ENCODE measurements around the gene DGCR2.
A peak's percentile ranks its signal among the peaks of the same experiment; 100 is the strongest.
"Not testable (repeated sequence)": the region's sequence is repeated elsewhere in the genome, so short reads cannot be mapped to it uniquely, and the experiment has no call there.

Gene DGCR2

DNA sequence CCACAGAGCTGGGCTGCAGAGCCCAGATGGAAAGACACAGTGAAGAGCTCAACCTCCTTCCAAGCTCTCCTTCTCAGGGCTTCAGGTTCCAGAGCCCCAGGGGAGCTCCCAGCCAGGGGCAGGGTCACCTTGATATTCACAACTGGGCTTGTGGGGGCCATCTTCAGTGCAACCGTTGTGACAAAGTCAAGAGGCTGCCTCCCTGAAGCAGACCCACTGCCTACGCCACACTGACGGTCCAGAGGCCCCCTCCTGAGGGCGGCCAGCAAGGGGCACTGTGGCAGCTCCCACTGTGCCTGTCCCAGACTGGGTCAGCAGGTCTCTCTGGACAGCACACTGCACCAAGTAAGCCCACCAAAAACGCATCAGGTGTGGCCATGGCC is 84.1 kb downstream of the DGCR2 start:
- no peak for DNase-seq

DNA sequence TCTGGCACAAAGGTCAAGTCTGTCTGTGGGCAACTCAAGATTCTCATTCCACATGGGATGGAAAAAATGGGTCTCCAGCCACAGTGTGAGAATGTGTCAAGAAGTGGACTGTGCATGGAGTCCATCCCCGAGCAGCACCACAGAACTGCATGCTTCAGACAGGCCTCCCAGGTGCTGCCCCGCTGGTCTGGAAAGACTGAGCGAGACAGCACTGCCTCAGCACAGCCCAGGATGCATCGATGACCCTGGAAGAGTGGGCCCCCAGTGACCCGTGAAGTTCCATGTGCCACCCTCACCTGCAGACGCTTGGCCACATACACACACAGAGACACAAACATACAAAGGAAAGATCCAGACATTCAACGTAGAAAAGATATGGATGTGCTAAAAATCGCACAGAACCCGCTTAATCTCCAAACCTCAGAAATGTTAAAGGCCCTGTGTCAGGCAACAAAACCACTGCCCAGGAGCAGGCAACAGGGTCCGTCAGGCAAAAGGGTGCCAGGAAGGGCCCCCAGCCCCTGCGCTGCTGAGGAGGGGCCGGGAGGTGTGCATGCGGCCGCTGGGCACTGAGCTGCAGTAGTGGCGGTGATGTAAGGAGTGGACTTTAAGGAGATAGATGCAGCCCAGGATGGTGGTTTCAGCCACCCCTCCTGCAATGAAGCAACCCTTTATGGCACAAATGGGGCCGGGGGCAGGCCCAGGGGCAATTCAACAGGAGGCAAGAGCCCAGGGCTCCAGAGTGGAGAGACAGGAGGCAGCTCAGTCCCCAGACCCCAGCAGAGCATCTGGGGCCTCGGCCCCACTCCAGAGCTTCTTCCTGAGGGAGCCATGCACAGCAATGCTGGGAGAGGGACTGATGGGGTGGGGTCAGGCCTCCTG is 84.7 kb downstream of the DGCR2 start:
- DNase-seq, result no peak

DNA sequence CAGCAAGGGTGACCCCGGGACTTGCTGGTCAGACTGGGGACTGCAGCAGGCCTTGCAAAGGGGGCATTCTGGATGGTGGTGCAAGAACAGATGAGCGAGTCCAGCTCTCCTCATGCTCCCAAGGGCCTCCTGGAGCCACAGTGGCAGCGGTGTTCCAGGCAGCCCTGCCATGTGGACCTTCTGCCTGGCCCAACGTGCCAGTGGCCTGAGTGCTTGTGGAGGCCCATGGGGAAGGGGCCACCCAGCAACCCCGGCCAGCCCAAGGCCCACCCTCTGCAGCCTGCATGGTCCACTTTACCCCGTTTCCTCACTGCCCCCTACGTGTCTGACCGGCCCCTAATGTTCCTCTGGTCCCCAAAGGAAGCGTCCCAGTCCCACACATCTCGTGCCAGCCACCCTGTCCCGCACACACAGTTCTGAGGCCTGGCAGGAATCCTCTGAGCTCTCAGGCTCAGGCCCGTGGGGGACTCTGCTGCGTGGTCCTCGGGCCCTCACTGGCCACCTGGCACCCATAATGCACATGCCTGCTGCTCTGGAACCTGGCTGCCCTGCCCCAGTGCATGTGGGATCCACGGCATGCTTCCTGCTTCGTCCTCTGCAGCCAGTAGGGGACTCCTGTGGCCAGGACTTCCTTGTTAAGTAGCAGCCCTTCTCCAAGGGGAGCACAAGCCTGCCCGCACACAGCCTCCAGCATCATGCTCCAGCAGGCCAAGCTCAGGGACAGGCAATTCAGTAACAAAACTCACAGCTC is 85.5 kb downstream of the DGCR2 start:
- DNase-seq, result peak; percentile 33

DNA sequence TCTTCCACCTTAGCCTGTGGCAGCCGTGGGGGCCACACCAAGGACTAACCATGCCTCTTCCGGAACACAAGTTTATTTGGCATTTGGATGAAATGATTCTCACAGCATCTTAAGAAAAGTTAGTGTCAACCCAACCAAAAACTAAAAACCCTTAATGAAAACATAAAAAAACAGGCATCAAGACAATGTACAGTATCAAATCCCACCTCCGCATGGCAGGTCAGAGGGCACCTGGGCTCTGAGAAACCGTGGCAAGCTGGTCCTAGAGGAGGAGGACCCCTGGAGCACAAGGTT is 86.0 kb downstream of the DGCR2 start:
- no peak for DNase-seq

DNA sequence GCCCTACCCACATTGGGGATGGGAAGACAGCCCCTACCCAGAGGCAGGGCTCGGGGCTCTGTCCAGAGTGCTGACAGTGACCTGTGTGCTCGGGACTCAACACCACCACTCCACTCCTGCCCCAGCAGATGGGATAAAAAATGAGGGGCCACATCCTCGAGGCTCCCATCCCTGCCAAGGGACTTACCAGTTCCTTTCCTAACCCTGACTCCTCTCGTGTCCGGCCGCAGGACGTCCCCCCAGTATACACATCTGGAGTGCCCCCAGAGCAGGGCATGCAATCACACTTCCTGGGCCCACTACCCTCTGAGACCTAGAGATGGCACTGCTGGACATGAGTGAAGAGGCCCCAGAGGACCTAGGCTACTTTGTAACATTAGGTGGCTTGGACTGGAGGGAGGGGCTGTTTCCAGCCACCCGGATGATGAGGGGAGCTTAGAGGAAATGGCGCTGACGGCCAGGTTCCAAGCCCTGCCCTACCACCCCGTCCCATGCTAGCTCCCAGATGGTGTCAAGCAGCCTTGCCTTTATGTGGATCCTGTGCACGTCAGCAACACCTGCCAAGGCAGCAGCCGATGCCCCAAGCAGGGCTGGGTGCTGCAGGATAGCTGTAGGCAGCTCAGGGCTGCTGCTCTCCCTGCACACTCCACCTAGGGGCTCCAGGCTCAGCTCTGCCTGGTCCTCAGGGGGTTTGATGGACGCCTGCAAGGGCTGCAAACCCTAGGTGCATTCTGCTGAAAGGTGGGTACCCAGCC is 86.6 kb downstream of the DGCR2 start:
- DNase-seq, result peak; percentile 50

DNA sequence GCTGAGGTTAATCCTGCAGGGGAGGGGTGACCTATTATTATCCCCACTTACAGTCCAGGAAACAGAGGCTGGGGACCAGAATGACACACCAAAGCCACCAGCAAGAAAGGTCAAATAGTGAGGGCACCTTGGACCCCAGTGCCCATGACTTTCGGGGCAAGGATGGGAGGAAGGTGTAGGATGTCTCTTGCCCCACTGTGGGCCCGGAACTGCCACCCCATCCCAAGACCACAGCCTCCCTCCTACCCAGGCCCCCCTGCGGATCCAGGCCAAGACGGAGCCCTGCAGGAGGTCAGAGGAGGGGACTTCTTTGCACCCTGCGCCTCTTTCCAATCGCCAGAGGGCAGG is 87.1 kb downstream of the DGCR2 start:
- not testable (repeated sequence) for DNase-seq

DNA sequence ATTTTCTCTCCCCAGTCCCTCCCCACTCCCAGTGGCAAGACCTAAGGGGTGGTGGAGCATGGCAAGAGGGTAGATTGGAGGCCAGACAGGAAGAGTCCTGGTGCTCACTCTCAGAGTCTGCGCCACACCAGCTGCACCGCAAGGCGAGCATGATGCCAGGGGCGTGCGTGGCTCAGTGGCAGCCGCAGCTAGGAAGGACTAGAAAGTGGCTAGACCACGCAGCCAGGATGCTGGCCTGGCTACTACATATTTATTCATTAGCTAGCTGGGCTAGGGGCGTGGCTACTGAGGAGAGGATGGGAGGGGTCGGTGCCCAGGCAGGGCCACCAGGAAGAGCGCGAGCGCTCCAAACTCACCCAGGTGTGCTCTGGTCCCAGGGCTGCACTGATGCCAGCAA is 87.5 kb downstream of the DGCR2 start:
- DNase-seq, result not testable (repeated sequence)

DNA sequence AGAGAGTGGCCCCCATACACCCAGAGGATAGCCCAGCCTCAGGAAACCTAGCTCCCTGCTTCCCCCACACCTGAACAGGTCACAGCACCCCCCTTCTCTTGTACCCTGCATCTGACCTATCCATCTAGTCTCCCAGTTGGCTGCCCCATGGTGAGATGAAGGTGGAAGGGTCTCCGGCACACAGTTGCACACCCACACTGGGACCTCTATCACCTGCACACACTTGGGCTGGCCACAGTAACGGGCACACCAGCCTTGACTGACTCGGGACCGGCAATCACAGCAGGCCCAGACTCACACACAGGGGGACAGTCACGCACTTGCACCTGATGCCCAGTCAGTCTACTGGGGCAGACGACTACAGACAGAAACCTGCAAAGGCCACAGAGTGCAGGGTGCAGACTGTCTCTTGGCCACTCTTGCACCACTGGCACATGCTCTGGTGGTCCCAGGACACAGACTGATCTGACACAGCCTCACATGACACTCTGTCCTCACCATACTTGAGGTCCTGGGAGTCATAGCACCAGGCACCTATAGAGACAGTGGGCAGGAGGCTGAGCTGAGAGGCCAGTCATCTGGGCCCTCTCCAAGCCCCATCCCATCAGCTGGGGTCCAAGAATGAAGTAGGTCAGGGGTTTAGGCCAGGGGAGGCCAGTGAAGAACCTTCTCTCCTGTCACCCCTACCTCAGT is 88.0 kb downstream of the DGCR2 start:
- not testable (repeated sequence) for DNase-seq

DNA sequence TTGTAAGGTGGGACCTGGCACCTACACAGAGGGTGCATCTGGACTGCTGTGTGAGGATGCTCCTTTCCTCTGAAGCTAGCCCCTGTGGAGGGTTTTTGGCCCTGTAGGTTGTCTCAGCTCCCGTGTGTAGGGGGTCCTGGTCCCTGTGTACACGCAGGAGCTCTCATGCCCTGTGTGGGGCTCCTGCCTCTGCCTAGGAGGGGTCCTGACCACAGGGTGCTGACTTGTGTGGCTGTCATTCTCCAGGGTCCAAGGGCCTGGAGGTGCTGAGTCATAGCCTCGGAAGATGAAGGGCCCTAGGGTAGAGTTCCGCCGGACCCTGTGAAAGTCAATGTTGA is 88.7 kb downstream of the DGCR2 start:
- DNase-seq, result not testable (repeated sequence)

DNA sequence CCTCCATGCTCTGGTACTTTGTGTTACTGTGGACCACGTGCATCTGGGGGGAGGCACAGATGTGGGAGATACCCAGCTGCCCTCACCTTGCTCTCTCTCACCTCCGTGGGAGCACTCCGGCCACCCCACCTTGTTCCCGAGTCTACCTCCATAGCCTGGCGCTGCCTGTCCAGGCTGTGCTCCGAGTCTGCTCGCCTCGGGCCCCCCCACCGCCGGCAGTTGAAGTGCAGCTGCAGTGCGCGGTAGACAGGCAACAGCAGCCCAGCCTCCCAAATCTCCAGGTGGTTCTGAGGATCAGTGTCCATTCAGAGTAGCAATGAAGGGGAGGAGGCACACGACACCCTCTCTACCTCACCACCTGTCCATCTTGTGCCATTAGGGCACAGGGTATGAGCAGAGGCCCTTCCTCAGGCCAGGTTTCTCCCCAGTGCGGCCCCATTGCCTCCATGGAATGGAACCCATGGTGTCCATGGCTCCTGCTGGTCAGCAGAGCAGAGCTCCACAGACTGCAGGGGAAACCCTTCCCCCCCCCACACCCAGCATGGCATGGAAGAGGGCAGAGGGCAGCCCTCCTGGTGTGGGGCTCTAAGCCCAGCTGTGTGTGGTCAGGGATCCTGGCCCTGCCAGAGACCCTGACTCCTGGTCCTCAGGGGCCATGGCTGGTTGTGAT is 89.2 kb downstream of the DGCR2 start:
- DNase-seq, result not testable (repeated sequence)

DNA sequence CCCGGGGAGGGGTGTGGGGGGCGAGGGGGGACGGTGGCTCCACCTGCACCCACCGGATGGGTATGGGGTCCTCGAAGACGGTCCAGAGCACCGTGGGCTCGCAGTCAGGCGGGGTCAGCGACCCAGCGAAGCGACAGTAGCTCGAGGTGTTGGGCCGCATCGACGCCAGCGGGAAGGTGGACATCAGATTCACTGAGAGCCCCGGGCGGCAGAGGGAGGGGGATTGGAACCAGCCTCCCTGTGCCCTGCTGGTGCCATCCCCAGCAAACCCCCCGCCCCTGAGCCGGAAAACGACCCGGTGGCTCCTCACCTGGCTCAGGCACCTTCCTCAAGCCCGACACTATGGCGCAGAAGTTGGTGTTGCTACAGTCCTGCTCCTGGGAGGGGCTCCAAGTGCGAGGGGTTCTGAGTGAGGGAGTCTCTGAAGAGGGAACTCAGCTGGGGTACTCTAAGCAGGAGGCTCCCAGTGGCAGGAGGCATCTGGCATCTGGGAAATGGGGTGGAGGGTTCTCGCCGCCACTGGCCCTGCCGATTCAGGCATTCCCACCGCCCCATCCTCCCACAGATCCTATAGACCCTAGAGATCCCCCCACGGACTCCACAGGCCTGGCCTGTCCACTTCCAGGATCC is 89.9 kb downstream of the DGCR2 start:
- DNase-seq, result not testable (repeated sequence)

DNA sequence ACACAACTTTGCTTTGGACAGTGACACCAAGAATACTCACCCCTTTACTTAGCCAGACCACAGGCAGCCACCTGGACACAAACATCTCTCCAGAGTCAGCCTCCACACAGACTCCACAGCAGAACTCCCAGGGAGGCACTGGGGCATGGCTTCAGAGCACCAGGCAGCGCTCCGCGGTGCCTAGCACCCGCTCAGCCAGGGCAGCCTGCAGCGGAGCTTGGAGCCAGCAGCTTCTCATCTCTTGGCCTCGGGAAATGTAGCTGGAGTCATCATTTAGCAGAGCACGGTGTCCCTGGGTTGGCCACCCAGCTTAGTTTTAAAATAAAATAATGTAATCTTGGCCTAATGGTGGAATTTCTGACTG is 91.3 kb downstream of the DGCR2 start:
- DNase-seq, result not testable (repeated sequence)

DNA sequence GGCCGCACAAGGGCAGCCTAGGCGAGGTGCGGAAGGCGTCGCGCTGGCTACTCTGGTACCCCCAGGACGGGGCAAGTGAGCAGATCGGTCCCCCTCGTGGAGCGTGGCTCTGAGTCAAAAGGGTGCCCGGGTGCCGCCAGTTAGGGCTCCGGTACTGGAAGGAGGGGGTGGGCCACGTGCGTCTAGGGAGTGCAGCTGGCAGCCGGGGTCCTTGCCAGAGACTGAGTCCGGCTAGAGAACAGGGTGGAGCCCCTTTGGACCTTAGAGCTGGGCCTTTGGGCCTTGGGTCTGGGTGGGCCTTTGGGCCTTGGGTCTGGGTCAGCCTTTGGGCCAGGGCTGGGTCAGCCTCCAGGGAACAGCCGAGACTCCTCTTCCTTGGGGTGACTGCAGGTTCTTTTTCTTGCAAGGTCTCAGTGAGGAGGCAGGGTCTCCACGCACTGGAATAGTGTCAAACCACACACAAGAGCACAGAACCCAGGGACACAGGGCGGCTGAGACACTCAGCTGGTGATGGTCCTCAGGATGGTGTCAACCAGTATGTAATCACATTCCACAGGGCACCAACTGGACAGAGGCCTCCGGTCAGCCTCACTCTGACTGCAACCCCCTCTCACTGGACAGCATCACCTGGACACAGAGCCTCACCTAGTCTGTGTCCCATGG is 91.9 kb downstream of the DGCR2 start:
- DNase-seq, result not testable (repeated sequence)

DNA sequence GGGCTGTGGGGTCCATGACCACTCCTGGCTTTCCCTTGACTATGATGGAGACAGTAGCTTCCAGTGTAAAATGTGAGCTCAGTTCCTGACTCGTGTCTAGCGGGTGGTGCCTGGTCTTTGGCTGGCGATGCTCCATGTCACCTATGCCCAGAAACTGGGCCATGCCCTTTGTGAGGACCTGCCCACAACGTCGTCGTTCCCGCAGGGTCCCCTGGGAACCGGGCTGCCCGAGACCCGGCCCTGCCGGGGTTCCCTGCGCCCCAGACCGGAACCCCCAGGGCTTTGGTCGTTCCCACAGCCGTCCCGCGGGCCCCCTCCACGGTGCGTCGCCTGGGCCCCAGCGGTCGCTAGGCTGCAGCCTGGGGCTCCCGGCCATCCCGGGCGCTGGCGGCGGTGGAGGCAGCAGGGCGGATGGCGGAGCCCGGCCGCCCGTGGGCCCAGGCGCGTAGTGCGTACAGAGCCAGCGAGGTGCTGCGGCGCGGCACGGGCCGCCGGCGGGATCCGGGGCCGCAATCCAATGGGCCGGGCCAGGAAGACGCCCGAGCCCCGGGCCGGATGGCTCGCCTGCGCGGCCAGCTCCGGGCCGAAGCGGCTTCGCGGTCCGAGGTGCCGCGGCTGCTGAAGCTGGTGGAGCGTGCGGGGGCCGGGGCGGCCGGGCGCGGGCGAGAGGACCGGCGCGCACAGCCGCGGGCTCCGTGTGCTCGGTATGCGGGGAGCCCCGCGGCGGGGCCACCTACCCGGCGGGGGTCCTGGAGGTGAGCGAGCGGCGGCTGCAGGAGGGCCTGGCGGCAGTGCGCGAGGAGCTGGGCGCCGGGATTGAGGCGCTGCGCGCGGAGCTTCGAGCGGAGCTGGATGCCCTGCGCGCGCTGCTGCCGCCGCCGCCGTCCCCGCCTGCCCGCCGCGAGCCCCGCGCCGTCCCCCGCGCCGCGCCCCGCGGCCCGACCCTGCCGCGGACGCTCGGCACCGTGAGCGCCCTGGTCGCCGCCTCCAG is 92.8 kb downstream of the DGCR2 start:
- DNase-seq, result not testable (repeated sequence)

DNA sequence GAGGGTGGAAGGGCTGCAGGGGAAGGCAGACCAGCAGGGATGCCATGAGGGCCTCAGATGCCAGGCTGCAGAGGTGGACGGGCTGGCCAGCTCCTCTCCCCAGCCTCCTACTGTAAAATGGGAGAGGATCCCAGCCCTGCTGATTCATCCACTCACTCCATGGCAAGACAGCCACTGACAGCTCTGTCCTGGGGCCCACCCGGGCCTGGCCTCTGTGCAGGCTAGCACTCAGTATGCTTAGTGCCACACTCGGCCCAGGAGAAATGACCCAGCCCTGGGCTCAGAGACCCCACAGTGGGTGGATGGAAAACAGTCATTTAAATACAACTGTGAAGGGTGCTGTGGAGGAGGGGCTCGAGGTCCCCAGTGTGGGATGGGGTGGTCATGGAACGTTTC is 94.2 kb downstream of the DGCR2 start:
- DNase-seq, result not testable (repeated sequence)

DNA sequence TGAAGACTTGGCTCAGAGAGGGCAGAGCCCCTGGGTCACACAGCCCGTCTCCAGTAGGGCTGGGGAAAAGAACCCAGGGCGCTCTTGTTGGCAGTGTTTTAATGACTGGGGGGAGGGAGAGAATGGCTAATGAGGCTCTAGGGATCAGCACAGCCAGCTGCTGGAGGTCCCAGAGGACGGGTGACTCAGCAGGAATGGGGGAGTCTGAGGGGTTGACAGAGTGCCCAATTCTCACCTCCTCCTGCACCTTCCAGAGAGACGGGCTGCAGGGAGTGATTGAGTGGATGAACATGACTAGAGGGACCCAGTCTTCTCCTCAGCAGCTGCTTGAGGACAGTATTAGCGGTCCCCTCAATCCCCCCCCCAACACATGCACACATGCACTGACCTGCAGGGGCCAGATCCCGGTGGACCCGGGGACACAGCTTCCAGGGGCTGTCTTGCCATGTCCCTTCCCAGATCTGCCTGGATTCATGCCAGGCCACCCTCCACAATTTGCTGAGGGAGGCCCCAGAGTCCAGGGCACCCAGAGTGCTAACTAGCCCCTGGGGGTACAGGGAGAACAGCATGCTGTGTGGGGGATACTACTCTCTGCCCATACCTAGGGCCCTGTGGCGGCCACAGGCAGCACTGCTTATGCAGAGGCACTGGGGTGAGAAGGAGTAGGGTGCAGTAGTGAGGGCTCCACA is 94.7 kb downstream of the DGCR2 start:
- not testable (repeated sequence) for DNase-seq

DNA sequence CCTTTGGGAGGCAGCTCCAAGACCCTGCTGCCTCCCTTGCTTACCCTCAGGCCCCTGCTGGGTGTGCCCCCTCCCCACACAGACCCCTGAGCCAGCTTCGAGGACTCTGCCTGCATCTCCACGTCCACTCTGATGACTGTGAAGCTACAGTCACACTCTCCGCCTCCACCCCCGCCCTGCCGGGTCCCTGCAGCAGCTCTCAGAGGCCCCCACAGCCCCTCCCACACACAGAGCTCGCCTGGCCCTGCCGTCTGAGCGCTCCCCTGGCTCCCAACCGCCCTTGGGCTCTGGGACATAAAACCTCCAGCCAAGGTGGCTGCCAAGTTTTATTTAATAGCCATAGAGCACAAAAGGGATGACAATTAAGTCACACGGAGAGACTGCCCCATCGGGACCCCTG is 96.1 kb downstream of the DGCR2 start:
- DNase-seq, result not testable (repeated sequence)

DNA sequence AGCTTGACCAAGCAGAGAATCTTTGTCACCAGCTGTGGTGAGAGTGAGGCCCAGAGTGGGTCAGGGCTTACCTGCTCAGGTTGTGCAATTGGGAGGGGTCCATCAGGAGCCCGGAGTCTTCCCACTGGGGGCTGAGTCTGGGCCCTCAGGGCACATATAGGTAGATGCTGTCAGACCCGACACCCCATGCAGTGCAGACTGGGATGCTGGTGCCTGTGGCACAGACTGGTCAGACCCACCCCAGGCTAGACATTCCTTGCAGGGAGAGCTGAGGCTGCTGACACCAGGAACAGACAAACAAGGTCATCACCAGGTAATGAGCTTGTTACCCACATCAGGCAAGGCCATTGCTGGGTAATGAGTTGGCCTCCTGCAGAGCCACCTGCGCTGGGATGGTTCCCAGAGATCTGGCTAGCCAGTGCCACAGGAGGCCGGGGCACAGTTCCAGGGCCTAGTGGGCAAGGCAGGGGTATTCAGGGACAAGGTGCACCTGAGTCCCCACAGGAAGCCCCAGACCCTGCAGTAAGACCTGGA is 97.2 kb downstream of the DGCR2 start:
- DNase-seq, result not testable (repeated sequence)

DNA sequence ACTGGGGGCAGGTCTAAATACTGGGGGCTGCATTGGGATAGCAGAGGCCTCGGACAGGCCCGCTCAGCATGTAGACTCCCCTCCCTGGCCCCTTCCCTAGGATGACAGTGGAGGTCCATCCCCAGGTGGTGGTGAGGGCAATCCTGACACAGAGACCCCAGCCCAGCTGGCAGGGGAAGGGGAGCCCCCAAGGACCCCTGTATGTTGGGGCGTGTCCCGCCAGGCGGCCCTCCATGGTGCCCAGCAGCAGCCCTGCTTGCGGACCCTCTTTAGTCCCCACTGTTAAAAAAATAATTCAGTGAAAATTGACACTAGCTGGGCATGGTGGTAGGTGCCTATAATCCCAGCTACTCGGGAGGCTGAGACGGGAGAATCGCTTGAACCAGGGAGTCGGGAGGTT is 98.3 kb downstream of the DGCR2 start:
- not testable (repeated sequence) for DNase-seq
